Fibroblast of pulmonary artery (primary cell): ENCODE data around the gene METTL16.

Experiments used
- DNase-seq: peaks from one replicate; pipeline ENCODE4 v3.0.0-alpha.2; 2010; ENCODE audit warnings: low read depth
- H3K4me3 ChIP-seq: replicated peaks from 2 replicates; pipeline ENCODE4 v1.5.1; 2011; ENCODE audit warnings: low read depth, mild to moderate bottlenecking, control low read depth, low read length, moderate library complexity
- TF ChIP-seq, protein P1 (sequence below): IDR thresholded peaks from 2 replicates; pipeline ENCODE4 v1.5.1; 2011; ENCODE audit warnings: mild to moderate bottlenecking, control low read depth, low read length, inconsistent platforms; ENCODE audit errors: missing control alignments

The METTL16 gene

DNA sequence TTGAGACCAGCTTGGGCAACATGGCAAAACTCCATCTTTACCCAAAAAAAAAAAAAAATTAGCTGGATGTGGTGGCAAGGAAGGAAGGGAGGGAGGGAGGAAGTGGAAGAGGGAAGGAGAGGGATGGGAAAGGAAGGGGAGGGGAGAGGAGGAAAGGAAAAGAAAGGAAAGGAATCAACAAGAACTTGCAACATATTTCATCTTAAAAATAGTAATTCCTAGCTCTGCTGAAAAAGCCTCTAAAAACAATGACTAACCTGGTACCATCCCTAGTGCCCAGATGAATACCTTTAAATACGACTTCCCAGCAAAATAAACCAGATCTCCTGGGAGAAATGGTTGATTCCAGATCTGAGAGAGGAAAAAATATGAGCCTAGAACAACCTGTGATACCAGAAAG lies 83.8 kb downstream of the METTL16 start:
- TF ChIP-seq, protein P1, sequence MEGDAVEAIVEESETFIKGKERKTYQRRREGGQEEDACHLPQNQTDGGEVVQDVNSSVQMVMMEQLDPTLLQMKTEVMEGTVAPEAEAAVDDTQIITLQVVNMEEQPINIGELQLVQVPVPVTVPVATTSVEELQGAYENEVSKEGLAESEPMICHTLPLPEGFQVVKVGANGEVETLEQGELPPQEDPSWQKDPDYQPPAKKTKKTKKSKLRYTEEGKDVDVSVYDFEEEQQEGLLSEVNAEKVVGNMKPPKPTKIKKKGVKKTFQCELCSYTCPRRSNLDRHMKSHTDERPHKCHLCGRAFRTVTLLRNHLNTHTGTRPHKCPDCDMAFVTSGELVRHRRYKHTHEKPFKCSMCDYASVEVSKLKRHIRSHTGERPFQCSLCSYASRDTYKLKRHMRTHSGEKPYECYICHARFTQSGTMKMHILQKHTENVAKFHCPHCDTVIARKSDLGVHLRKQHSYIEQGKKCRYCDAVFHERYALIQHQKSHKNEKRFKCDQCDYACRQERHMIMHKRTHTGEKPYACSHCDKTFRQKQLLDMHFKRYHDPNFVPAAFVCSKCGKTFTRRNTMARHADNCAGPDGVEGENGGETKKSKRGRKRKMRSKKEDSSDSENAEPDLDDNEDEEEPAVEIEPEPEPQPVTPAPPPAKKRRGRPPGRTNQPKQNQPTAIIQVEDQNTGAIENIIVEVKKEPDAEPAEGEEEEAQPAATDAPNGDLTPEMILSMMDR, result no peak
- no peak overlapping the region for H3K4me3 ChIP-seq
- DNase-seq, result no peak

DNA sequence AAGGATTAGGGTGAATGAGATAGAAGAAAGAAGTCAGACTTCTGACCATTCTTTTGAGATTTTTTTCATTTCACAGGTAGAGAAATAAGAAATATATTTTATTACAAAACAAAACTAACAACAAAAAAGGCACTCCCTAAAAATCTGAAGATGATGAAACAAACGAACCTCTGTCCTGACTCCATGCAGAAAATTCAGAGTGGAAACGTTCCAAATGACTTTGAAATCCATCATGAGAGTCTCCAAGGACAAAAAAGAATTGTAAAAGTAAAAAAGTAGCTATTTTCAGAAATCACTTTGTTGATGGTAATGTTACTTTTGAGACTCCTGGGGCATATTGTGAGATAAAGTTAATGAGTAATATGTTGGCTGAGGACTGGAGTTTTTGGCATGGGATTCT lies 84.5 kb downstream of the METTL16 start:
- H3K4me3 ChIP-seq, result no peak overlapping the region
- DNase-seq, result no peak
- TF ChIP-seq, protein P1, result no peak

GRCh38 chr17:2423271-2423670 lies 88.4 kb downstream of the METTL16 start:
- TF ChIP-seq, protein P1, result no peak
- no peak overlapping the region for H3K4me3 ChIP-seq
- DNase-seq, result no peak

- no peak for DNase-seq
- TF ChIP-seq, protein P1, result no peak
- no peak overlapping the region for H3K4me3 ChIP-seq
These were observed 90.2 kb downstream of the METTL16 start for GRCh38 chr17:2421315-2422147.

GRCh38 chr17:2420176-2420575 lies 91.5 kb downstream of the METTL16 start:
- TF ChIP-seq, protein P1, result no peak
- DNase-seq, result no peak
- H3K4me3 ChIP-seq, result no peak overlapping the region

GRCh38 chr17:2419486-2419885 lies 92.2 kb downstream of the METTL16 start:
- TF ChIP-seq, protein P1, result no peak
- no peak overlapping the region for H3K4me3 ChIP-seq
- no peak for DNase-seq

DNA sequence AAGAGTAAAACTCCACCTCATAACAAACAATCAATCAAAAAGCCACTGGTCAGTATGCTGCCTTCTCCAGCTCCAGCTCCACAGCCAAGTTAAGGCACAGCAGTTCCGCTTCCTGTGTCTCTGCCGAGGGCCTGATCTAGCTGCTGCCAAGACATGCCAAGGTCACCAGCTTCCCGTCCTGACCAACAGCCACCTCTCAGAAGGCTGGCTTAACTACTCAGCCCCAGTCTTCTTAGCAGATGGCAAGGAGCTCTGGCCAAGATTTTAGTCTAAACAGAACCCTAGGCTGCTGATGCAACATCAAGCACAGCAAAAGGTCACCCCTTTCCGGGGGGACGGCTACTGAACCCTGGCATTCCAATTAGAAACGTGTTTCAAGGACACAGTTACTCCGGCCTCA lies 93.1 kb downstream of the METTL16 start:
- TF ChIP-seq, protein P1, result no peak
- no peak for DNase-seq
- no peak overlapping the region for H3K4me3 ChIP-seq
